Hepatocyte (in vitro differentiated cells): ENCODE measurements around the gene NPAS2. TPM values are rescaled to one million over a fixed set of nuclear protein-coding genes. Genes with fewer than 3 reads are reported as not detected.

ENCODE experiments used
- DNase-seq: peaks from one replicate; pipeline ENCODE4 v3.0.0-alpha.2; 2016; ENCODE audit warnings: low spot score
- H2AFZ ChIP-seq: fragments of 200-600 bp; sonication (generic); 2 replicates; pipeline ENCODE4 v1.6.0; 2016; ENCODE audit warnings: antibody characterized with exemption, mild to moderate bottlenecking
- H3K27ac ChIP-seq: fragments of 200-600 bp; sonication (generic); 2 replicates; pipeline ENCODE4 v1.5.1; 2016; ENCODE audit warnings: mild to moderate bottlenecking
- H3K27me3 ChIP-seq: fragments of 200-600 bp; sonication (generic); 2 replicates; pipeline ENCODE4 v1.6.1; 2016
- H3K36me3 ChIP-seq: fragments of 200-600 bp; sonication (generic); replicated peaks from 2 replicates; pipeline ENCODE4 v1.5.1; 2016; ENCODE audit warnings: low read depth; ENCODE audit not compliant: insufficient read depth
- H3K4me1 ChIP-seq: fragments of 200-600 bp; sonication (generic); 2 replicates; pipeline ENCODE4 v1.5.1; 2016; ENCODE audit warnings: mild to moderate bottlenecking, moderate library complexity; ENCODE audit not compliant: insufficient read depth
- H3K4me2 ChIP-seq: fragments of 200-600 bp; sonication (generic); 2 replicates; pipeline ENCODE4 v1.6.0; 2016
- H3K4me3 ChIP-seq: fragments of 200-600 bp; sonication (generic); 2 replicates; pipeline ENCODE4 v1.5.1; 2016; ENCODE audit warnings: mild to moderate bottlenecking
- H3K79me2 ChIP-seq: fragments of 200-600 bp; sonication (generic); 2 replicates; pipeline ENCODE4 v1.6.0; 2017; ENCODE audit warnings: mild to moderate bottlenecking
- H3K9me2 ChIP-seq: fragments of 200-600 bp; sonication (generic); replicated peaks from 2 replicates; pipeline ENCODE4 v1.6.0; 2017; ENCODE audit warnings: mild to moderate bottlenecking; ENCODE audit not compliant: insufficient read depth
- H3K9me3 ChIP-seq: fragments of 200-600 bp; sonication (generic); 2 replicates; pipeline ENCODE4 v1.5.1; 2016; ENCODE audit warnings: low read depth, mild to moderate bottlenecking
- H4K20me1 ChIP-seq: fragments of 200-600 bp; sonication (generic); 2 replicates; pipeline ENCODE4 v1.6.0; 2016; ENCODE audit warnings: mild to moderate bottlenecking; ENCODE audit not compliant: insufficient read depth, poor library complexity, severe bottlenecking
- EZH2 ChIP-seq: fragments of 200-600 bp; sonication (generic); IDR thresholded peaks from 2 replicates; pipeline ENCODE4 v1.6.1; 2016; ENCODE audit warnings: antibody characterized with exemption, mild to moderate bottlenecking, borderline replicate concordance
- EZH2phosphoT487 ChIP-seq: fragments of 200-600 bp; sonication (generic); IDR thresholded peaks from one replicate; pipeline ENCODE4 v1.6.1; 2018; ENCODE audit warnings: antibody characterized with exemption, mild to moderate bottlenecking, low read depth, moderate library complexity; ENCODE audit not compliant: unreplicated experiment, severe bottlenecking
- WGBS: methylation state at CpG from one replicate; pipeline ENCODE4 v1.1.6; 2016; ENCODE audit warnings: low lambda C conversion rate; ENCODE audit errors: missing lambda C conversion rate; 5-methylcytosine and 5-hydroxymethylcytosine counted together
- polyA plus RNA-seq: library from polyadenylated mRNA; unstranded; fragments of >200 nt; fragmentation: Nextera tagmentation; extraction: Ambion mirVana; gene quantifications from 2 replicates; pipeline ENCODE4 v1.2.1, GENCODE V29; 2016
- total RNA-seq: library from RNA; depleted of rRNA; stranded (reverse); fragments of >200 nt; gene quantifications from 2 replicates; pipeline ENCODE4 v1.2.3, GENCODE V29; 2014
- TF ChIP-seq, protein P1 (sequence below): fragments of 200-600 bp; sonication (generic); IDR thresholded peaks from 2 replicates; pipeline ENCODE4 v1.5.1; 2016; ENCODE audit warnings: antibody characterized with exemption, mild to moderate bottlenecking; ENCODE audit not compliant: poor library complexity

NPAS2 gene
- total and polyA plus RNA-seq, 2 experiments from 2014 or later, result 7.7 to 16.8 TPM

DNA sequence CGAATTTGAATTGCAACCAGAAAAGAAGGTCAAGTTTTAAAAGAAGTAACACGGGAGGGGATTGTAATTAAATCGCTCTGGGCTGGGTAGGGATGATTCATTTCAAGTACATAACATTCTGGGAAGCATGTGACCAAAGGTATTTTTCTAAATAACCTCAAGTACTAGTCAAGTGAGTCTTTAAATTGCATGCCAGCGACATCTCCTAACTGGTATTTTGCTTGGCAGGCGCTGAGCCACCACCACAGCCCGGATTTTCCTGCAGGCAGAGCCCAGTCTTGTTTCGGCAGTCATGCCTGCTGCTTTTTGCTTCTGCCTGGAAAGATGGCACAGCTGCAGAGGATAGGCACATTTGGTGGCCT, 33.7 kb upstream of the NPAS2 start:
- 81% methylated on average over 7 of the region's 7 CpGs for WGBS

DNA sequence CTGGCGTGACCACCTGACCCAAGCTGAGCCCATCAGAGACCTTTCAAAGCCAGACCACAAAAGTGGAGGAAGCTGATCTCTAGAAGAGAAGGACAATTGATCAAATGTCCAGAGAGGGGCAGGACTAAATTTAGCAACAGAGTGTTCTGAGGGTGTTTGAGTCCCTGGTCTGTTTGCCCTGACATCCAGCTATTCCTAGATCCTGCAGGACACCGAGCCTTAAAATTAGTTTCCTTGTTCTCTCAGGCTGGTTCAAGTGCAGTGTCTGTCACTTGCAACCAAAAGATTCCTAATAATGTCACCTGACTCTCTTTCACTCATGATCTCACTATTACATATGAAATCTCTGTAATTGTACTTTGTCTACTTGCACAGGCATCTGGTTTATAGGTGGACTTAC, 33.0 kb upstream of the NPAS2 start:
- TF ChIP-seq EZH2, result no peak
- TF ChIP-seq, protein P1, sequence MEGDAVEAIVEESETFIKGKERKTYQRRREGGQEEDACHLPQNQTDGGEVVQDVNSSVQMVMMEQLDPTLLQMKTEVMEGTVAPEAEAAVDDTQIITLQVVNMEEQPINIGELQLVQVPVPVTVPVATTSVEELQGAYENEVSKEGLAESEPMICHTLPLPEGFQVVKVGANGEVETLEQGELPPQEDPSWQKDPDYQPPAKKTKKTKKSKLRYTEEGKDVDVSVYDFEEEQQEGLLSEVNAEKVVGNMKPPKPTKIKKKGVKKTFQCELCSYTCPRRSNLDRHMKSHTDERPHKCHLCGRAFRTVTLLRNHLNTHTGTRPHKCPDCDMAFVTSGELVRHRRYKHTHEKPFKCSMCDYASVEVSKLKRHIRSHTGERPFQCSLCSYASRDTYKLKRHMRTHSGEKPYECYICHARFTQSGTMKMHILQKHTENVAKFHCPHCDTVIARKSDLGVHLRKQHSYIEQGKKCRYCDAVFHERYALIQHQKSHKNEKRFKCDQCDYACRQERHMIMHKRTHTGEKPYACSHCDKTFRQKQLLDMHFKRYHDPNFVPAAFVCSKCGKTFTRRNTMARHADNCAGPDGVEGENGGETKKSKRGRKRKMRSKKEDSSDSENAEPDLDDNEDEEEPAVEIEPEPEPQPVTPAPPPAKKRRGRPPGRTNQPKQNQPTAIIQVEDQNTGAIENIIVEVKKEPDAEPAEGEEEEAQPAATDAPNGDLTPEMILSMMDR, result no peak
- TF ChIP-seq EZH2phosphoT487, result no peak
- no peak overlapping the region for H2AFZ ChIP-seq
- H3K4me1 ChIP-seq, result no peaks in the 10 kb centered on the region
- no peaks in the 10 kb centered on the region for H3K79me2 ChIP-seq
- WGBS, result 95% methylated on average over 2 of the region's 2 CpGs
- H3K36me3 ChIP-seq, result no peaks in the 10 kb centered on the region
- no peak overlapping the region for H3K4me3 ChIP-seq
- H3K27me3 ChIP-seq, result no peaks in the 10 kb centered on the region
- no peak overlapping the region for H3K27ac ChIP-seq
- H4K20me1 ChIP-seq, result no peaks in the 10 kb centered on the region
- DNase-seq, result no peak
- H3K4me2 ChIP-seq, result no peak overlapping the region
- H3K9me2 ChIP-seq, result no peaks in the 10 kb centered on the region
- H3K9me3 ChIP-seq, result no peaks in the 10 kb centered on the region

More for the DNA sequence above, 33.7 kb upstream of the NPAS2 start:
- TF ChIP-seq EZH2phosphoT487 (no peak), EZH2 (no peak)
- TF ChIP-seq, protein P1, result no peak
- Histone ChIP-seq H3K4me2 (no peak overlapping the region), H3K9me3 (no peaks in the 10 kb centered on the region), H3K4me3 (no peak overlapping the region), H3K79me2 (no peaks in the 10 kb centered on the region), H3K9me2 (no peaks in the 10 kb centered on the region), H3K27me3 (no peaks in the 10 kb centered on the region), H3K36me3 (no peaks in the 10 kb centered on the region), H2AFZ (no peak overlapping the region), H4K20me1 (no peaks in the 10 kb centered on the region), H3K4me1 (peaks cover 2% of the 10 kb centered on the region), H3K27ac (peak overlapping the region; percentile 54)
- DNase-seq, result no peak

DNA sequence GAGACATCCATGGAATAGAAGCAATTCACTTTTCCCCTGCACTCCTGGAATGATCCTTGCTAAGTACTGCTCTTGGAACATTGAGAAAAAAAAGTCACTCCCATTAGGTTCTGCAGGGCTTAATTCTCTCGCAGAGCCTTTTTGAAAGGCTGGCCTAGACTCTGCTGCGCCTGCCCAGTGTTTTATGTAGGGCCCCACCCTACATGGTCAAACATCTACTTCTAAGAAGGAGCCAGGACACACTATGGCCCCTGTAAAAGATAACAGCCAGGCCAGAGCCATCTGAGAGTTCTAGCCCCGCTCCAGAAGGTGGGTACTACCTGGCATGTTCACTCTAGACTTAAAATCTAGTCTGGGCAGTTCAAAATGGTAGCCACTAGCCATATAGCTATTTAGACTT, 30.6 kb upstream of the NPAS2 start:
- Histone ChIP-seq H3K27ac (no peak overlapping the region), H2AFZ (no peak overlapping the region), H3K9me3 (no peaks in the 10 kb centered on the region), H3K79me2 (no peaks in the 10 kb centered on the region), H4K20me1 (no peaks in the 10 kb centered on the region), H3K4me2 (no peak overlapping the region), H3K9me2 (no peaks in the 10 kb centered on the region), H3K4me1 (no peaks in the 10 kb centered on the region), H3K36me3 (no peaks in the 10 kb centered on the region), H3K4me3 (no peak overlapping the region), H3K27me3 (no peaks in the 10 kb centered on the region)
- TF ChIP-seq, protein P1, result no peak
- TF ChIP-seq EZH2phosphoT487 (no peak), EZH2 (no peak)
- DNase-seq, result no peak
- 89% methylated on average over 3 of the region's 3 CpGs for WGBS
